Measurements from ENCODE around the gene NFIA.

The NFIA gene

GRCh38 chr1:61386323-61386722 lies 304.0 kb downstream of the NFIA start:
- no peak for DNase-seq

GRCh38 chr1:61386770-61387169 lies 304.4 kb downstream of the NFIA start:
- DNase-seq = no peak

DNA sequence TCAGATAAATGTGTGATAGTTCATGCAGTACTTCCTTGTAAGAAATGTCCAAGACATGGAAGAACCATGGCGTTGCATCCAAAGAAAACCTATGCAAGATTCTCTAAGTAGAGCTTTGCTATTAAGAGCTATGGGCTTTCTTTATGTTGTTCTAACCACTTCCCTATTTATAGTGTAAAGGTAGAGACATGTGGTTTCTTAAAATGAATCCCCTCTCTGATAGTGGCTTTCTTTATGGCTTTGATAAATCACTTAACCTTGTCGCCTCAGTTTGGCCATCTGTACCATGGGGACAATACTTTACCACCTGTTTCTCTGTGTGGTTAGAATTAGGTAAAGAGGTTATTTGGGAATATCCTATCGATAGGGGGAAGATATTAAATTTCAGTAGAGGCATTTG lies 305.5 kb downstream of the NFIA start:
- DNase-seq = no peak

GRCh38 chr1:61388566-61388965 lies 306.2 kb downstream of the NFIA start:
- no peak for DNase-seq

- DNase-seq = no peak
Observed at GRCh38 chr1:61389194-61389925, 307.0 kb downstream of the NFIA start.

GRCh38 chr1:61389926-61390845 lies 307.8 kb downstream of the NFIA start:
- no peak for DNase-seq

DNA sequence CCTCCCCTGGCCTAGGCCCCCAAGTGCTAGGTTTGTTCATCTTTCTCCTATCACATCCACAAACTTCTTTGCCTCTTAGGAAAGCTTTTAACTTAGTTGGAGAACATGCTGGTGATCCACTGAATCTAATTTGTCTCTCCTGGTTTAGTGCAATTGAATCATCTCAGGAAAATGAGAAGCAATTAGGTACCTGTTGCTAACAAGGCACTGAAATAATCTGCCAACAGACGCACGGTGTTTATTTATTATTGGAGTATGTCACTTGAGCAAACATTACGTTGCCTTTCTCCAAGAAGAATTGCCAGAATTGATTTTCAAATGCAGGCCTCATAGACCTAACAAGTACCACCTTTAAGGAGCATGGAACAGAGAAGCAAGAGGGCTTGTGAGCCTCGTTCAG lies 309.4 kb downstream of the NFIA start:
- DNase-seq = no peak

DNA sequence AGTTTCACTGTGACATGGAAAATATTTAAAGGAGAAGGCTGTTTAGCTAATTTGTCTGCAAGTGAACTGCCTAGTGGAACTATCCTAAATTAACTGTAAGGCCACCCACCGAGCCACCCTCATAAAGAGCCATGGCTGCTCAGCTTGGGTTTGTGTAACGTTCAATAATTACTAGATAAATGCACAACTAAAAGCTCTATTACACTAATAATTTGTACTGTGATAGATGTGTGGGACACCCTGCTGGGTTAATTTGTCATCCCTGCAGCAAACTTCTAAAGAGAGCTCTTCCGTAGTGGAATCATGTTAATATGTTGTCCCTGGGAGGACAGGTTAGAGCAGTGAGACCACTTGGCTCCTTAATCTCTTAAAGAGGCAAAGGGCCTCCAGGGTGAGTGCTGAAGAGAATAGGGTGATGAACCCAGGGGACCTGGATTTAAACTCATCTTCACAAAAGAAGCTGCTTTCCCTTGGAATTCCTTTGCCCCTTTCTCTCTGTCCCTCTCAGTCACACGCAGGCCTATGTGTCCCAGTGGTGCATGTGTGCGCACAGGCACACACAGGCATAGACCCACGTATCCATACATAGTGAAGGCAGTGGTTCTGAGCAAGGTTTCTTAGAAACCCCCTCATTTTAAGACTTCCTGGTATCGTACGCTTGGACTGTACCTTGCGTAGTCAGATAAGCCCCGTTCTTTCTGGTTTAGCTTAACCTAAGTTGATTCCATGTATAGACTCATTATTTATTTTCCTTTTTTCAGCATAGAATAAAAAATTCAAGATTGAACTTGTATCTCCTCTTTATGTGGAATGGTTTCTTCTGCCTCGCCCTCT lies 310.3 kb downstream of the NFIA start:
- DNase-seq = no peak

DNA sequence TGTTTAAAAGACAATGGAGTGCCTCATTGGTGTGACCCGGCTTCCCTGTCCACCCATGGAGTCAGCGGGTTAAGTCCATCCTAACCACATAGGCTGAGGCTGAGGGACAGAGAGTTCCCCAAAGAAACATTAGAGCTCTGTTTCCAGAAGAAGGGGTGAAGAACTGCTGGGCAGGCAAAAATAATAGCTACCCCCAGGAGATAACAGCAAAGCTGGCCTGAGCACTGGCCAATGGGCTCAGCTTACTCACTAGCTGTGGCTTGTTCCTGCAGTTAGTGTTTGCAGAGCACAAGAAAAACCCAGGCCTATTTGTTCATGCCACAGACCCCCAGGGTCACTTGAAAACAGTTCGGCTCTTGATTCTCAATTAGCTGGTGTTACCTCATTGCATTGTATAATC lies 311.2 kb downstream of the NFIA start:
- no peak for DNase-seq

GRCh38 chr1:61395146-61395800 lies 312.9 kb downstream of the NFIA start:
- DNase-seq = no peak

- no peak for DNase-seq
Observed at GRCh38 chr1:61397495-61397894, 315.1 kb downstream of the NFIA start.

GRCh38 chr1:61397935-61398334 lies 315.6 kb downstream of the NFIA start:
- no peak for DNase-seq

DNA sequence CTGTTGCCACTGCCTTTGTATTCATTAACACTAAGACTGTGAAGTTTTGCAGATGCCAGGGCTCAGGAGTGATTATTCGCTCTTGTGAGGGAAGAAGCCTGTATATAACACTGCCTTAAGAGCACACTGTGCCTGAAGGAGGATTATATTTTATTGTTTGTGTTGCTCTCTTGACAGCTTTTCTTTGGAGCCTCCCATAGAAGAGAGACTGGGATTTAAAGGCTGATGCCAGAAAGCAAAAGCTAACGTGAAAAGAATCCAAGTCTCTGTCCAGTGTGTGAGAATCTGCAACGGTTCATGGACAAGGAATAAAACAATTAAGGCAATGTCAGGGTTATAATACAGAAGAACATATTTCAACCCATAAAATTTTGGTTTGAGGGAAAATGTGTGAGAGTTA lies 316.8 kb downstream of the NFIA start:
- DNase-seq = no peak

DNA sequence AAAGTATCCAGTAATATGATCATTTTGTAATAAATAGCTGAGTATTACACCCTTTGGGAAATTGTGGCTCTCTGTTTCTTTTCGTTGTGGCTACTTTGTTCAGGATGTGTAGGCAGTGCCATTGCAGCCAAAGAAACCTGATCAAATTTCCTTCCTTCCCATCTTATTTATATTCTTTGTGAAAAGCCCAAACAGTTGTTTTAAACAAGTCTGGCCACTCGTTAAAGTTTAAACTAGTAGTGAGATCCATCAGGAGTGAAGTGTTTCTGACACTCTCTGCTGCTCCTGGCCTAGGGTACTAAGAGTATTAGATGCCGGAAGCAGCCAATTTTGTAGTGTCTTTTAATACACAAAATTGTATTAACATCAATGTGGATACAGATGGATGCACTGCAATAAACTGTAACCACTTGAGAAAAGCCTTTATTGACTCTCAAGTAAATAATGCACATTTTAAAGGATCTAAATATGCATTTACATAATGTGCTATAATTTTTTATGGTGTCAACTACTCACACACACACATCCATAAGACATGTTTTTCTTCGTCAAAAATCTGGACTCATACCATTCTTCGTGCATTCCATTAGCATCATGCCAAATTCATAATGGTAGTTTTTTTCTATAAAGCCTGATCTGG lies 317.9 kb downstream of the NFIA start:
- DNase-seq = no peak

DNA sequence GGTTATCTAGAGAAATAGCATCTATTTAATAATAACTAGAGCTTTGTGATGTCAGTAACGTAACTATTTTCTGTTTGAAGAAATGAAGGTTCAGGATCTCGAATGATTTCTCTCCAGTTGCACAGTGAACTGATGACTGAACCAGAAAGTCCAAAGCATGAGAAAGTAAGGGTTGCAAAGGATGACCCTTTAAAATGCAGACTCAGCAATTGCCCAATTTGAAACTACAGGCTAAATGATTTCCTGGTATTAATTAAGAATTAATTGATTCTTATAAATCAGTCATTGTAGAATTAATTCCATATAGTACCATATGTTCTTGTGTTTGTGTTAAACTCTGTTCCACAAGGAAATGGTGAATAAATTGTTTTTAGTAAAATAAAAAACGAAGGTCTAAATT lies 318.6 kb downstream of the NFIA start:
- DNase-seq = no peak

GRCh38 chr1:61403679-61404596 lies 321.6 kb downstream of the NFIA start:
- no peak for DNase-seq

DNA sequence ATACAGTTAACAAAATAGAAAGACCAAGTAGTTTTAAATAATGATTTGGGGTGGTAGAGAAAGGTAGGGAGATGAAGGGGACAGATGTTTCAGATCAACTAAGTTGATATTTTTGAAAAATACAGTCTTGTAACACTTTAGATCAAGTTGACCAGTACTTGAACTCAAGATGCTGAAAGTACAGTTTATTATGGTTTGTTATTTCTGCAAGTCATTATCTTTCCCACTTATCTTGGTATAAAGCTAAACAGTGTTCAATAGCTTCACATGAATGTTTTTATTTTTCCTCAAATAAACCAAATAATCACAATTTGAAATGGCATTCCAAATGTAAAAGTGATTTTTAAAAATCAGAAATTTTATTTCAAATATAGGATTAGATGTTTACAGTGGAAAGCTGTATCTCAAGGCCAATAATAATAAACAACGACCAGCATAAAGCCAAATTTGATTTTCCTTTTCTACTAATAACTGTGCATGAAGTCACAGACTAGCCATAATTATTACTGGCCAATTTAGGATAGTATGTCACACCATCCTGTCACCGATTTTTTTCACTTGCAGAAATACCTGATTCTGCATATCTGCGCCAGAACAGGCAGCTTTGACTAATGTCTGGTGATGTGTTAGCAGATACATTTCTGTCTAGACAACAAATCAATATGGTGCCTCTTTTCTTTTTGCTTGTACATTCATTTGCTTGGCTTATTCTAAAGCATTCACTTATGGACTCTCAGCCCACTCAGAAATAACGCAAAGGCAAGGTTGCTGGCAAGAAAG lies 322.4 kb downstream of the NFIA start:
- DNase-seq = no peak

DNA sequence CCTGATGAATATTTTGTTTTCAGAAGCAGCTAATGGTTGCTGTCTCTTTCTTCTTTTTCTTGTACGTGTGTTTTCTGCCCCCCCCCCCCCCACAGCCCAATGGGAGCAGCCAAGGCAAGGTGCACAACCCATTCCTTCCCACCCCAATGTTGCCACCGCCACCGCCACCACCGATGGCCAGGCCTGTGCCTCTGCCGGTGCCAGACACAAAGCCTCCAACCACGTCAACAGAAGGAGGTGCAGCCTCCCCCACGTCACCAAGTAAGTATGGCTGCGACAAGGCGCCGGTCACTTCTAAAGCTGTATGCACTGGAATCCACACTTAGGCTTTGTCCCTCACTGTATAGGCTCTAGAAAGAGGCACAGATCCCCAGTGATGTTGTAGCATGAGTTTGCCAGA lies 324.1 kb downstream of the NFIA start:
- DNase-seq = no peak

DNA sequence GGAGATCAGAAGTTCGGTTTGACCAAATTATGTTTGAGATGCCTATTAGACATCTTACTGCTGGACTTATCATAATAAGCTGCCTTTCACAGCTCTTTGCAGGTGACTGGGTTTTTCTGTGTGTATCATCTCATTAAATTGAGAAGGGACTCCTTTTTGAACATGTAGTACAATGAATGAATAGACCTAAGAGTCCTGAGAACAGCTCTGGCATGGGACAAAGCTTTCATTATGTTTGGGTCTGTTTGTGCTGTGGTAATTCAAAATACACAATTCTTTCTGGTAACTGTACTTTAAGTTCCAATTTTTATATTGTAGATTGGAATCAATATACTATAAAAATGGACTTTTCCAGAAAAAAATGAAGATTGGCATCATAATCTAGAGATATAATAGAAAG lies 330.2 kb downstream of the NFIA start:
- DNase-seq = no peak

DNA sequence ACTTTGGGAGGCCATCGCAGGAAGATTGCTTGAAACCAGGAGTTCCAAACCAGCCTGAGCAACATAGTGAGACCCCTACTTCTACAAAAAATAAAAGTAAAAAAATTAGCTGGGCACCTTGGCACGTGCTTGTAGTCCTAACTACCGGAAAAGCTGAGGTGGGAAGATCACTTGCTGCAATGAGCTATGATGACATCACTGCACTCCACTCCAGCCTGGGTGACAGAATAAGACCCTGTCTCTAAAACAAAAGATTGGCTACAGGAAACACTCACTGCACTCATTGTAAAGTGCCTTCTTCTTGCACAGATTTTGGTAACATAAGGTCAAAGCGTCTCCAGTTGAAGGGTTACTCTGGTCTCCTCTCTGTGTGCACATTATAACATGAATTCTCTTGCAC lies 336.8 kb downstream of the NFIA start:
- no peak for DNase-seq

Data from NCI-H2171 treated with DMSO at 0.1 percent for 48 hours (cell line).